ENCODE results near the gene GLRX5. TPM values are rescaled to one million over a fixed set of nuclear protein-coding genes. Genes with fewer than 3 reads are reported as not detected.

Gene GLRX5
- total and polyA plus RNA-seq, 9 donors, result 38.0 to 105 (median 42.9) TPM

GRCh38 chr14:95536671-95537070, 1.8 kb downstream of the GLRX5 start:
- H3K4me3 ChIP-seq, result no peak overlapping the region
- H3K27me3 ChIP-seq, result no peaks in the 10 kb centered on the region
- no peak for DNase-seq
- peaks cover 17% of the 10 kb centered on the region for H3K4me1 ChIP-seq (ENCODE audit: insufficient read depth)
- intact Hi-C loops (cut with DNase I), result no loop called here
- 27 to 61% (median 42%) methylated on average over 5 of the region's 5 CpGs for WGBS, 3 donors
- no peak overlapping the region for H3K27ac ChIP-seq
- H3K9me3 ChIP-seq, result no peaks in the 10 kb centered on the region
- no peaks in the 10 kb centered on the region for H3K36me3 ChIP-seq
- TF ChIP-seq POLR2A (IDR thresholded peaks at IDR 0.05) (no peak), CTCF (IDR thresholded peaks at IDR 0.05) (no peak), EP300 (IDR thresholded peaks at IDR 0.05) (no peak)

GRCh38 chr14:95537298-95538089, 2.6 kb downstream of the GLRX5 start:
- Histone ChIP-seq H3K4me1 (ENCODE audit: insufficient read depth) (peaks cover 17% of the 10 kb centered on the region), H3K4me3 (no peak overlapping the region), H3K9me3 (no peaks in the 10 kb centered on the region), H3K27ac (peak overlapping the region in 1 of 2 donors; percentile 26), H3K36me3 (no peaks in the 10 kb centered on the region), H3K27me3 (no peaks in the 10 kb centered on the region)
- intact Hi-C loops (cut with DNase I), result no loop called here
- no peak for DNase-seq
- 10 to 43% (median 13%) methylated on average over 9 of the region's 9 CpGs for WGBS, 3 donors
- TF ChIP-seq CTCF (IDR thresholded peaks at IDR 0.05), result no peak
- no peak for TF ChIP-seq POLR2A (IDR thresholded peaks at IDR 0.05)
- TF ChIP-seq EP300 (IDR thresholded peaks at IDR 0.05), result no peak

GRCh38 chr14:95538801-95539509, 4.1 kb downstream of the GLRX5 start:
- no peak for TF ChIP-seq EP300 (IDR thresholded peaks at IDR 0.05)
- TF ChIP-seq CTCF (IDR thresholded peaks at IDR 0.05), result no peak
- TF ChIP-seq POLR2A (IDR thresholded peaks at IDR 0.05), result no peak
- WGBS, 3 donors, result 91 to 93% (median 93%) methylated on average over 14 of the region's 14 CpGs
- intact Hi-C loops (cut with DNase I), result no loop called here

GRCh38 chr14:95540236-95540855, 5.5 kb downstream of the GLRX5 start:
- WGBS, 3 donors, result 94 to 95% (median 95%) methylated on average over 6 of the region's 6 CpGs
- Histone ChIP-seq H3K4me1 (ENCODE audit: insufficient read depth) (peaks cover 21% of the 10 kb centered on the region), H3K36me3 (no peaks in the 10 kb centered on the region), H3K9me3 (no peaks in the 10 kb centered on the region), H3K27me3 (no peaks in the 10 kb centered on the region), H3K27ac (no peak overlapping the region), H3K4me3 (no peak overlapping the region)
- no peak for DNase-seq
- intact Hi-C loops (cut with DNase I), result no loop called here
- TF ChIP-seq POLR2A (IDR thresholded peaks at IDR 0.05) (no peak), CTCF (IDR thresholded peaks at IDR 0.05) (no peak), EP300 (IDR thresholded peaks at IDR 0.05) (no peak)

More at GRCh38 chr14:95538801-95539509, 4.1 kb downstream of the GLRX5 start:
- Histone ChIP-seq H3K27ac (no peak overlapping the region), H3K4me1 (ENCODE audit: insufficient read depth) (peaks cover 16% of the 10 kb centered on the region), H3K27me3 (no peaks in the 10 kb centered on the region), H3K9me3 (no peaks in the 10 kb centered on the region), H3K36me3 (no peaks in the 10 kb centered on the region), H3K4me3 (no peak overlapping the region)
- DNase-seq, result no peak
